ENCODE results near the gene TAF6.

- TF ChIP-seq, protein P1, sequence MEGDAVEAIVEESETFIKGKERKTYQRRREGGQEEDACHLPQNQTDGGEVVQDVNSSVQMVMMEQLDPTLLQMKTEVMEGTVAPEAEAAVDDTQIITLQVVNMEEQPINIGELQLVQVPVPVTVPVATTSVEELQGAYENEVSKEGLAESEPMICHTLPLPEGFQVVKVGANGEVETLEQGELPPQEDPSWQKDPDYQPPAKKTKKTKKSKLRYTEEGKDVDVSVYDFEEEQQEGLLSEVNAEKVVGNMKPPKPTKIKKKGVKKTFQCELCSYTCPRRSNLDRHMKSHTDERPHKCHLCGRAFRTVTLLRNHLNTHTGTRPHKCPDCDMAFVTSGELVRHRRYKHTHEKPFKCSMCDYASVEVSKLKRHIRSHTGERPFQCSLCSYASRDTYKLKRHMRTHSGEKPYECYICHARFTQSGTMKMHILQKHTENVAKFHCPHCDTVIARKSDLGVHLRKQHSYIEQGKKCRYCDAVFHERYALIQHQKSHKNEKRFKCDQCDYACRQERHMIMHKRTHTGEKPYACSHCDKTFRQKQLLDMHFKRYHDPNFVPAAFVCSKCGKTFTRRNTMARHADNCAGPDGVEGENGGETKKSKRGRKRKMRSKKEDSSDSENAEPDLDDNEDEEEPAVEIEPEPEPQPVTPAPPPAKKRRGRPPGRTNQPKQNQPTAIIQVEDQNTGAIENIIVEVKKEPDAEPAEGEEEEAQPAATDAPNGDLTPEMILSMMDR (conservative IDR thresholded peaks at IDR 0.05), result no peak
- peak; percentile 53; the same call in 1 of the 2 replicates for TF ChIP-seq ZFX (IDR thresholded peaks at IDR 0.05)
Observed at GRCh38 chr7:100101016-100101862, 17.9 kb downstream of the TAF6 start, which contains the start of the genes AP4M1 and MCM7.

All from C4-2B (cell line).